ENCODE results near the gene CSGALNACT2.
"Not testable (repeated sequence)": the region's sequence is repeated elsewhere in the genome, so short reads cannot be mapped to it uniquely, and the experiment has no call there.

Gene CSGALNACT2

GRCh38 chr10:43138021-43138756 lies at the start of gene CSGALNACT2:
Gene CSGALNACT2, plus strand, starts transcription at chr10:43138445. Its CDS starts 16,705 bp downstream, at chr10:43155150.
- peak; percentile 93 for DNase-seq

GRCh38 chr10:43089519-43089918 lies 48.7 kb upstream of the CSGALNACT2 start:
- no peak for DNase-seq

GRCh38 chr10:43090188-43090587 lies 48.1 kb upstream of the CSGALNACT2 start:
- DNase-seq = no peak

GRCh38 chr10:43090664-43091063 lies 47.6 kb upstream of the CSGALNACT2 start:
- DNase-seq = no peak

- peak; percentile 58 for DNase-seq
These were observed 46.4 kb upstream of the CSGALNACT2 start for GRCh38 chr10:43091846-43092245.

GRCh38 chr10:43093423-43094076 lies 44.7 kb upstream of the CSGALNACT2 start:
- DNase-seq = peak; percentile 65

- no peak for DNase-seq
These were observed 44.2 kb upstream of the CSGALNACT2 start for GRCh38 chr10:43094085-43094484.

GRCh38 chr10:43099339-43099738 lies 38.9 kb upstream of the CSGALNACT2 start:
- DNase-seq = not testable (repeated sequence)

- no peak for DNase-seq
These were observed 38.3 kb upstream of the CSGALNACT2 start for GRCh38 chr10:43099928-43100327.

- DNase-seq = no peak
These were observed 37.9 kb upstream of the CSGALNACT2 start for GRCh38 chr10:43100366-43100765.

GRCh38 chr10:43102063-43102828 lies 36.0 kb upstream of the CSGALNACT2 start:
- no peak for DNase-seq

- peak; percentile 85 for DNase-seq
These were observed 32.9 kb upstream of the CSGALNACT2 start for GRCh38 chr10:43105102-43105955.

- DNase-seq = no peak
These were observed 32.4 kb upstream of the CSGALNACT2 start for GRCh38 chr10:43105956-43106229.

- DNase-seq = no peak
These were observed 31.8 kb upstream of the CSGALNACT2 start for GRCh38 chr10:43106256-43107091.

GRCh38 chr10:43108951-43109350 lies 29.3 kb upstream of the CSGALNACT2 start:
- DNase-seq = no peak

GRCh38 chr10:43109671-43110249 lies 28.5 kb upstream of the CSGALNACT2 start:
- DNase-seq = peak; percentile 24

- DNase-seq = no peak
These were observed 27.7 kb upstream of the CSGALNACT2 start for GRCh38 chr10:43110338-43111071.

GRCh38 chr10:43111101-43111500 lies 27.1 kb upstream of the CSGALNACT2 start:
- DNase-seq = no peak

GRCh38 chr10:43111921-43112607 lies 26.2 kb upstream of the CSGALNACT2 start:
- DNase-seq = no peak

- no peak for DNase-seq
These were observed 25.7 kb upstream of the CSGALNACT2 start for GRCh38 chr10:43112608-43112961.
